Measurements from ENCODE around the gene COL5A1.

- TF ChIP-seq EZH2 (IDR thresholded peaks at IDR 0.05), result no peak
- TF ChIP-seq POLR2AphosphoS5 (IDR thresholded peaks at IDR 0.05; ENCODE audit: borderline replicate concordance, low read depth, low read length), result no peak
Measured at GRCh38 chr9:134661299-134661698, 19.7 kb downstream of the COL5A1 start.

Data from SK-N-MC (cell line).